Measurements from ENCODE around the gene ELFN2.

Gene ELFN2

DNA sequence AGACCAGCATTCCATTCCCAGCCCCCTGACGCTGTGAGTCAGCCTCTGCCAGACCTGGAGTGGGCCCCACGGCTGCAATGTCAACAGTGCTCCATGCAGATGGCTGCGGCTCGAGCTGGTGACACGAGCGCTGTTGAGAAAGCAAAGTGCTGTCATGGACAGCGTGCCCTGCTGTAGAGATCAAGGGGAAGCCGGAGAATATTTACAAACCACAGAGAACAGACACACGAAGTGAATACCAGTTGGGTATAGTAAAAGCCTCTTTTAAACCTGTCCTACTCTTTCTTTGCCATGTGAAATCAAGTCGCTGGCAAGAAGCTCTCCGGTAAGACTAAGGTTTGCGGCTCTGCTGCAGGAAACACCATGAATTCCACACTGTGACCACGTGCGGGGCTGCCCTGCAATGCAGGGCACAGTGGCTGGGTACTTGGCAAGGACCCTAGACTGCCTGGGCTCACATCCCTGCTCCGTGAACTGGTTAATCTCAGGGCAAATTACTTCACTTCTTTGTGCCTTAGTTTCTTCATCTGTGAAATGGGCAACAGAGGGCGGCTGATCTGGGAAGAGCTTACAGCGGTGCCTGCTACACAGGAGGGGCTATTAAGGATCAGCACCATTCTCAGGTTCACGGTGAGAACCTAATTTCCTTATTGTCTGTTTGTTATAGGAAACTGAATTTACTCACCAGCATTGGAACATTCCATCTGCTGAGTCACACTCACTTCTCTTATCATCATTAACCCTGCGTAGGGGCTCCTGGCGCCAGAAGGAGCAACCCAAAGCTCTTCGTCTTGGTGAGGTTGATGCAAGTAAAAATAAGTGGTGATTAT, 27.8 kb upstream of the ELFN2 start:
- peak; percentile 45 for DNase-seq

DNA sequence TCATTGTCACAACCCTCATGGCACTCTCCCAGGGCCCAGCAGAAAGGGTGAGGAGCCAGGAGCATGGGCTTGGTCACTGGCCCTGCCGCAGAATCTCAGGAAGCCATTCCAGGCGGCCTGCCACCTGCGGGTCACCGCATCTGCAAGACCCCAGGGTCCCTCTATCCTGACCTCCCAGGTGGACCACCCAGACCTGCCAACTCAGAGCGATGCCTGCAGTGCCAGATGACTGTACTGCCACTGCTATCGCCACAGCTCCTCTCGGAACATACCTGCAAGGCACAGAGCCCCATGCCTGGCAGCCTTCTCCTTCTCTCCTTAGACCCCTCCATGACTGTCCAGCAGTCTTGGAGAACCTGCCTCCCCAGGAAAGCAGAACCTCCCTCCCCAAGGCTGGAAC, 26.4 kb upstream of the ELFN2 start:
- no peak for DNase-seq

DNA sequence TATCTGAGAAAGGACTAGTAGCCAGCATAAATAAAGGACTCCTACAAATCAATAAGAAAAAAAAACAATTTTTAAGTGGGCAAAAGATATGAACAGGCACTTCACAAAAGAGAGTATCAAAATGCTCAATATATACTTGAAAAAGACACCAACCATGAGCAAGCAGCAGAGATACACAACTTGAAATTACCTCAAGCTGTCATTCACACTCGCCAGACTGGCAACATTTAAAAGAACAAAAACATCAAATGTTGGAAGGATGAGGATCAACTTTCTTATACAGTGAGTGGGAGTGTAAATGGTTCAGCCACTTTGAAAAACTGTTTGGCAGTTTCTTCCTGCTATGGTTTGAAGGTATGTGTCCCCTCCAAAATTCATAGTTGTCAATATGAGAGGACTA, 23.9 kb upstream of the ELFN2 start:
- DNase-seq: no peak

DNA sequence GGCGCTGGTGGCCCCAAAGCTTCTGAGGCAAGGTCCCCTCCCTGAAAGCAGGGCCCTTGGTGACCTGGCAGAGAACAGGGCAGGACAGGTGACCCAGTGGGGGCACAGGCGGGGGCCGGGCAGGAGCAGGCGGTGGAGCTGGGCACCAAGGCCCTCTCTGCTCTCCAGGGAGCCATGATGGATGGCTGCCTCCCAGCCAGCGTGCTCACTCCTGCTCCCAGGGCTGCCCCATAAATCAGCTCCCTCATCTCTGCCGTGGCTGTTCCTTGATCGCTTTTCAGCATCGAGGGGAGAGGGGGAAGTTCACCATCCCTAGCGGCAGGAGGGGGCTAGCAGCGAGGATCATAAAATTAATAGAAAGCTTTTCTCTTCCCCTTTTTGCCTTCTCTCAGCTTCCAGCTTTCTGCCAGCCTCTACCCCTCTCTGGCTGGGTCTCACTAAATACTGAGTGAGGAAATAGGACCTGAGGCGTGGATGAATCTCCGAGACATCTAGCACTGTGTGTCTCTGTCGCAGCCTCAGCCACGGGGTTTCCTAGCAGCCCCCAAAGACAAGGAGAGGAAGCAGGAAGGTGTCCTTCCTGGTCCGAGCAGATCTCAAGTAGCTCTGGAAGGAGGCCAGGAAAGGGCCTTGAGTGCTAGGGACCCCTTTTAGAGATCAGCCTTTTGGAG, 22.2 kb upstream of the ELFN2 start:
- no peak for DNase-seq

DNA sequence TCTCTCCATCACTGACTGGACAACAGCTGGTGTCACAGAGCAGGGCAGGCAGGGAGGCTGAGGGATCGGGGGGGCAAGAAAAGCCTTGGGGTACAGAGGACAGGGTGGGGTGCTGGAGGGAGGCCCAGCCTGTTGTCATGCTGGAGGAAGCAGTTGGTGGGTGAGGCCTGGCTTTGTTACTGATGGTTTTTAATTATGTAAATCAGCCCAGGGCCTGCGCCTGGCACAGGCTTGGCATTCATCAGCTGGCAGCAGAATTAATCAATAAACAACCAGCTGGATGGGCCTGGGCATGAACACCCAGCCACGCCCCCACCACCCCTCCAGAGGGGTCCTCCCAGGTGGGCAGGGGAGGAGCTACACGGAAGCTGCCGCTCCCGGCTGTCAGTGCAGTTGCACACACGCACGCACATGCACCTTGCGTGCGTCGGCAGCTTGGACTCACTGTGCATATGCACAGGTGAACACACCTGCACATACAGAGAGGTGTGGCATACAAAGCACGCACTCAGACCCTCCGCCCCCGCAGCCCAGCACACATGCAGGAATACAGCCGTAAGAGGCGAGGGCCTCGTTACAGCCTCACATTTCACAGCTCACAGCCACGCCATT, 21.3 kb upstream of the ELFN2 start:
- DNase-seq: no peak

DNA sequence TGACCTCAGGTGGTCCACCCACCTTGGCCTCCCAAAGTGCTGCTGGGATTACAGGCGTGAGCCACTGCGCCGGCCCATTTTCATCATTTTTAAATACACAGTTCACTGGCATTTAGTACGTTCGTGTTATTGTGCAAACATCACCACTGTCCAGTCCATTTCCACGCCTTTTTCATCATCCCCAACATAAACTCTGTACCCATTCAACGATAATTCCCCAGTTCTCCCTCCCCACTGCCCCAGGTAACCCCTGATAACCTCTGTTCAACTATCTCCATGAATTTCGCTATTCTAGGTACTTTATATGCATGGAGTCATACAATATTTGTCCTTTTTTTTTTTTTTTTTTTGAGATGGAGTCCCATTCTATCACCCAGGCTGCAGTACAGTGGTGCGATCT, 18.2 kb upstream of the ELFN2 start:
- DNase-seq: no peak

DNA sequence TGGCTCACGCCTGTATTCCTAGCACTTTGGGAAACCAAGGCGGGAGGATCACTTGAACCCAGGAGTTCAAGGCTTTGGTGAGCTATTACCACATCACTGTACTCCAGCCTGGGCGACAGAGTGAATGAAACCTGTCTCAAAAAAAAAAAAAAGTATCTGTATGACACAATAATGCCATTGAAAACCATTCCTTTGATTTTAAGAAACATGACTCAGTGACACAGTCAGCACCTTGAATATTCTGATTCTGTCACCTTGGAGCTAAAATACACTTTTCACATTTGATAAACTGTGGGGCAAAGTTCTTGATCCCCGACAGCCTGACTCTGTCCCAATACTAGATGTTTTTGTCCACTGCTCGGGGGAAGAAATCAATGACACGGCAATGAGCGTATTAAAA, 16.7 kb upstream of the ELFN2 start:
- DNase-seq: no peak

DNA sequence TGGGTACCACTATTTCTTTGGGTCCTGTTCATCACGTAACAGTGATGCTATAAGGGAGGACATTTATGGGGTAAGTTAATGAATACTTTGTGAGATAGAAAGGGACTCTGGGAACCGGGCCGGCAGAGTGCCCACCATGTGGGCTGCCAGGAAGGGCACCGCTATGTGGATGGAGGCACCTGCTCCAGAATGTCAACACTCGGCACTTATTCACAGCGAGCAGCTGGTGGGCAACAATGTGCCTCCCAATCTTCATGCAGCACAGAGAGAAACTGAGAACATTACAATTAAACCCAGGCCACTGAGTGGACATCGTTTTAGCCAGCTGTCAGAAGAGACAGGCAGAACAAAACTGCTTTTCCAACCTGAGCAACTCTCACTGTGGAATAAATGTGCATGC, 15.8 kb upstream of the ELFN2 start:
- no peak for DNase-seq

DNA sequence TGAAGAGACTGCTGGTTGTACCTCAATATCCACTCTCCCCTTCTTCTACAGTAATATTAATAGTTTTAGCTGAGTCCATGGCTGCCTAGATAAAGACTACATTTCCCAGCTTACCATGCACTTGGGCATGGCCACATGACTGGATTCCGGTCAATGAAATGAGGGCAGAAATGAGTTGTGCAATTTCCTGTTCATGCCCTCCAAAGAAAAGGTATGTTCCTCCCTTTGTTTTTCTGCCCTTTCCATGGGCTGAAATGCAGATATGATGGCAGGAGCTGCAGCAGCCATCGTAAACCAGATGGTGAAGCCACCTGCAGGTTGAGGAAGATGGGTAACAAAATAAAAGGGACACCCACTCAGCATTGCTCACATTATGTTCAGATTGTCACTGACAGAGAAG, 15.3 kb upstream of the ELFN2 start:
- no peak for DNase-seq

DNA sequence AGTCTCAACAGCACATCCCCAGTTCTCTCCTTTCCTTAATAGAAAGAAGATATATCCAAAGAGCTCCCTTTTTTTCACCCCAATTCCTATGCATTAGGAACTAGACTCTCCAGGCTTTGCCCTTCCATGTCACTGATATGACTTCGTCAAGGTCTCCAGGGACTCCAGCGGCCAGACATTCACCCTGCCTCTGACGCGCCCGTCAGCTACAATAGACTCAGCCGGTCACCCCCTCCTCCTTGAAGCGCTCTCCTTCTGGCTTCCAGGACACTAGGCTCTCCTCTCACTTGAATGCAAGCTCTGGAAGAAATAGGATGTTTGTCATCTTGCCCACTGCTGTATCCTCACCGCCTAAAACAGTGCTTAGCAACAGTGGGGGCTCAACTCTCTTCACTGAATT, 14.9 kb upstream of the ELFN2 start:
- DNase-seq: no peak

DNA sequence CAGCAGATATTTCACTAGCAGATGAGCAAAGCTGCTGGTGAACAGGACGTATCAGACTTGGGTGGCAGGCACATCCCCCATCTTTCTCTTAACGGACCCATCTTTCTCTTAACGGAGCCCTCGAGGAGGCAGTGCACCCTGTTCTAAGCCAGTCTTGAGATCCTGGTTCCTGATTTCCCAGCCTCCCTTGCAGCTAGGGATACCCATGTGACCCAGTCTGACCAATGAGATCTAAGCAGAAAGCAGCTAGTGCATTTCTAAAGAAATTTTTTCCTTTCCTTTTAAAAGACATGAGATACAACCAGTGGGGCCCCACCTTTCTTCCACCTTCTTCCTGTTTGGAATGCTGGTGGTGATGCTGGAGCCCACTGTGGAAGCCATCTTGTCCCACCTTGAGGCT, 13.6 kb upstream of the ELFN2 start:
- DNase-seq: no peak

DNA sequence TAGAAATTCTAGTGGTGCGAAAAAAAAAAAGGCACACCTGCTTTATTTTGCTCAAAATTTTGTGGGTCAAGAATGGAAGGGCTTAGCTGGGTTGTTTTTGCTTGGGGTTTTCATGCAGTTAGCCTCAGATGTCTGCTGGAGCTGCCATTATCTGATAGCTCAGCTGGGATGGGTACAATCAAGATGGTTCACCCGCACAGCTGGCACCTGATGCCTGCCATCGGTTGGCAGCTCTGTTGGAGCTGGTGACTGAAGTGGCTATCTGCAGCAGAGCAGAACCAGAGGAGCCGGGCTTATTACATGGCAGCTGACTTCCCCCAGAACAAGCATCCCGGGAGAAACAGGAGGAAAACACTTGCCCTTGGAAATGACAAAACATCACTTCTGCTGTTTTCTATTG, 12.1 kb upstream of the ELFN2 start:
- DNase-seq: no peak

DNA sequence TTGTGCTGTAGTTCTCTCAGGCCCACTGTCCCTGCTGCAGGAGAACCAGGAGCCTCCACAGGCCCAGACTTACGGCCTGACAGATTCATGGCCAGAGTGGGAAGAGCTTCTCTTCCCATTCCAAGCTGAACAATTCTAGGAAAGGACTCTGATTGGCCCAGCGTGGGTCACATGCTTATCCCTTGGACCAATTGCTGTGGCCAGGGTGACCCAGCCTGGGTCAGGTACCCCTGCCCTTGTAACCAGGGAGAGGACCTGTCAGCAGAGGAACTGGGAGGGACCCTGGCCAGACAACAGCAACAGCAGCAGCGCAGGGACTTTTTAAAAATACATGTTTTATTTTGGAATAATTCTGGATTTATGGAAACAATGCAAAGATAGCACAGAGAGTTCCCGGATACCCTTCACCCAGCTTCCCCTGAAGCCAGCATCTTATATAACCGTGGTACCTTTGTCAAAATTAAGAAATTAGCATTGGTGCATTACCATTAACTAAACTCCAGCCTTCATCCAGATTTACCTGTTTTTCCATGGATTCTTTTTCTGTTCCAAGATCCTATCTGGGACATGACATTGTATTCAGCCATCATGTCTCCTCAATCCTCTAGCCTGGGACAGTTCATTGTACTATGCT, 8.8 kb upstream of the ELFN2 start:
- DNase-seq: no peak

DNA sequence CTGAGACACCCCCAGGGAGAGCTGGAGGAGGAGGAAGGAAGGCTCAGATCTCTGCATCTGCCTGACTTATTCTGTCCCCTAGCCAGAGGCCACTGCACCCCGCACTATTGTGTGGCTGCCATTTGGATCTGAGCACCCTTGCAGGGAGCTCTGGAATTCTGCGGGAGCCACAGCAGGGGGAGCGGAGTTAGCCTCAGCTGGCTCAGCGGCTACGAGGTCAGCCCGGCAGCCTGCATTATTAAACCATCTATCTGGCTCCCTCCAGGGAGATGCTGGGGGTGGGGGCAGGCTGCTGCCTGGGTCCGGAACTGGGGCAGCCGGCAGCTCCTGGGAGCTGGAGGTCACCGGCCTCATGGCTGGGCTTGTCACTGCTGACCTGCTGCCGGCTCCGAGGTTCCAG, 6.5 kb upstream of the ELFN2 start:
- DNase-seq: no peak

DNA sequence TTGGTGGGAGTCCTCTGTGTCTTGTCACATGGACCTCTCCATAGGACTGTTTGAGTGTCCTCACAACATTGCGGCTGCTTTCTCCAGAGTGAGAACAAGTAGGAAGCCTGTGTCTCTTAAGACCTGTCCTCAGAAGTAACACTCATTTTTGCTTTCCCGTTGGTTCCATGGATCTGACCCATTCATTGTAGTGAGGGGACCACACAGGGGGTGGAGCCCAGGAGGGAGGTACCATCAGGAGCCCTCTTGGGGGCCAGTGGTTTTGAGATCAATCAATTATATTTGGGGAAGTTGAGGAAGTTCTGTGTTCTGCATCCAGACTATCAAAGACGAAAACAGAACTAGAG, 5.4 kb upstream of the ELFN2 start:
- no peak for DNase-seq

DNA sequence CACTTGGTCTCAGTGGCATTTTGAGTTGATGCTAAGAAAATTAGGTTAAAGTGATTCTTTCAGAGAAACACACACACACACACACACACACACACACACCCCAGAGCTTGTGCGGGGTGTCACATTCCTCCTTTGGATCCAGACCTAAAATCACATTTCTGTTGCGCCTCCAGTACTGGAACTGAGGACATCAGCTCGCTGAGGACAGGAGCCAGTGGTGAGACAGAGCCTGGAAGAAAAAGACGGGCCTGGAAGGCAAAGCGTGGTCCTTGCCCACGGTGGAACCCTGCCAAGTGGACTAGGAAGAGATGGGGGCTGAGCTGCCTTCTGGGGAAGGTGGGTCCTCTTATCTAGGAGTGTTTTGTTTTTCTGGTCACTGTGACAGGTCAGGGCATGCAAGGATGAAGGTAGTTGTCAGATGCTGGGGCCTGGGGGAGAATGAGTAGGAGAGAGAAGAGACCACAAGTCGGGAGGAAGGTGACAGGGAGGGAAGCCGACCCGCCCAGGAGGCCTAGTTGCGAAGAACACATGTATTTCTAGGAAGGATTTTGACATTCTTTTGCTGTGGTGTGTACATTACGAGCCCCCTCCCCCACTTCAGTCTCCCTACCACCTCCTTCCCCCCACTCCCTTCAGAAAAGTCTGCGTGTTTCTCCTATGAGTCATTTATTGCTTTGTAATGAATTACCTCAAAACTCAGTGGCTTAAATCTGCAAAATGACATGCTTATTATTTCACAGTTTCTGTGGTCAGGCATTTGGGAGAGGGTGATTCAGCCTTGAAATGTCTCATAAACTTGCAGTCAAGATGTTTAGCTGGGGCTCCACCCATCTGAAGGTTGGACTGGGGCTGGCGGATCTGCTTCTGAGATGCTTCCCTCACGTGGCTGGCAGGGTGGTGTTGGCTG, 4.8 kb upstream of the ELFN2 start:
- DNase-seq: peak; percentile 89

DNA sequence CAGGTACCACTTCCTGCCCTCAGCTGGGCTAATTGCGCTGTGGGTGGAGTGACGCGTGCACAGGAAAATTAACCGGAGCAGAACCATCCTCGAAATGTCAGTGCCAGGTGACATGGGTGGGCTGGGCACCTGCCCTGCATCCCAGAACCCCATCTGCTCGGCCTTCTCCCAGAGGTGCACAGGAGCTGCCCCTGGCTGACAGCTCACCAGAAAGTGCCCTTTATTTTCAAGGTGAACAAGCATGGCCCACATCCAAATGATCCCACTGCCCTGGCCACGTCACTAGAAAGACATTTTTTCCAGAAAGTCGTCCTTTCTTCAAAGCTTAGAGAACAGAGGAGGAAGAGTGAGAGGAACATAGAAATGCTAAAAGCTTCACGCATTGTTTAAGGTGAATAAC, 4.1 kb upstream of the ELFN2 start:
- peak; percentile 10 for DNase-seq

DNA sequence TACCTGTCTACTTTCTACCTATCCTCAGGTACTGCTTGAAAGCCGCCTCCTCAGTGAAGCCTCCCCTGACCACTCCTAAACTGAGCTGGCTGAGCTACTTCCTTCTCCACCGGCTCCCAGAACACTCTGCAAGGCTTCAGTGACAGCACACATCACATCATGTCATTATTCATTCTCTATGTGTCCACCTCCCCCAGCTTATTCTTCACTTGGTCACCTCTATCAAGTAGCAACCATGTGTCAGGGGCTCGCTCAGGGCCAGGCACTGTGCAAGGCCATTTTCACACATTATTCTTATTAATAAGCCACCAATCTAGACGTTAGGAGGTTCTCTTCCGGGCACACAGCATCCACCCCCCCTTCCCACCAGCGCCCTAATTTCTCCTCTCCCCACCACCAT, 3.7 kb upstream of the ELFN2 start:
- DNase-seq: no peak

DNA sequence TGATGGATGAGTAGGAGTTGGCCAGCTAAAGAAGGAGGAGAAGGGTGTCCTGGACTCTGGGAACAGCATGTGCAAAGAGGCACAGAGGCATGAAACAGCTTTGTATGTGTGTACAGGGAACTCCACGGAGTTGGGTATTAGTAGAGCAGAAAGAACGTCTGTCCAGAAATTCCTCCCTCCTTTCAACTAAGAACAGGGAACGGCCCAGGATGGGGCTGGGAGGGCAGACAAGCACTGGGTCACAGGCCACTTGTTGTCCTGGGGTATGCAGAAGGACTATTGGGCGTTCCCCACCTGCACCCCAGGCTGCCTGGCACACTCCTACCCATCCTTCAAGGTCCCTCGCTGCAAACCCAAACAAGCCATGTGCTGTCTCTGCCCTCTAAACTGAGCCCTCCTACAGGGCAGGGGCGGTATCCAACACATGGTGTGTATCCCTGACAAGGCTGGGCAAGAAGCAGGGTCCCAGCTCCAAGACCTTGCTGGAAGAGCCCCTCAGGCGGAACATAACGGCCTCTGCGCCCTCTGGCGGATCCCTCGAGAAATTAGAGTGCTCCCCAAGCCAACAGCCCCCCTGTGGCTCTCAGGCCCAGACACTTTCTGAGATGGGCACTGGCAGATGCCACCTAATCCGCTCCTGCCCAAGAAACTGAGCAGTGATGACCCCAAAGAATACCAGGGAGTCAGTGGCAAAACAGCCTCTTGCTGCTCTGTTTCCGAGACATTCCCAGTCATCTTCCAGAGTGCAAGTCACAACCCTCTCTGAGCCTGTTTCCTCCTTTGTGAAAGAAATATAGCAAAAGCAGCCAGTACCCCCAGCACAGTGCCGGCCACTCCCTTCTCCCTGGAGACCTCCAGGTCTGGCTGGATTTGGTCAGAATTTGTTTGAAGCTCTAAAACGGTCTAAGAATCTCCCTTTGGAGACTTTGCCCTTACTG, 1.6 kb upstream of the ELFN2 start:
- no peak for DNase-seq

DNA sequence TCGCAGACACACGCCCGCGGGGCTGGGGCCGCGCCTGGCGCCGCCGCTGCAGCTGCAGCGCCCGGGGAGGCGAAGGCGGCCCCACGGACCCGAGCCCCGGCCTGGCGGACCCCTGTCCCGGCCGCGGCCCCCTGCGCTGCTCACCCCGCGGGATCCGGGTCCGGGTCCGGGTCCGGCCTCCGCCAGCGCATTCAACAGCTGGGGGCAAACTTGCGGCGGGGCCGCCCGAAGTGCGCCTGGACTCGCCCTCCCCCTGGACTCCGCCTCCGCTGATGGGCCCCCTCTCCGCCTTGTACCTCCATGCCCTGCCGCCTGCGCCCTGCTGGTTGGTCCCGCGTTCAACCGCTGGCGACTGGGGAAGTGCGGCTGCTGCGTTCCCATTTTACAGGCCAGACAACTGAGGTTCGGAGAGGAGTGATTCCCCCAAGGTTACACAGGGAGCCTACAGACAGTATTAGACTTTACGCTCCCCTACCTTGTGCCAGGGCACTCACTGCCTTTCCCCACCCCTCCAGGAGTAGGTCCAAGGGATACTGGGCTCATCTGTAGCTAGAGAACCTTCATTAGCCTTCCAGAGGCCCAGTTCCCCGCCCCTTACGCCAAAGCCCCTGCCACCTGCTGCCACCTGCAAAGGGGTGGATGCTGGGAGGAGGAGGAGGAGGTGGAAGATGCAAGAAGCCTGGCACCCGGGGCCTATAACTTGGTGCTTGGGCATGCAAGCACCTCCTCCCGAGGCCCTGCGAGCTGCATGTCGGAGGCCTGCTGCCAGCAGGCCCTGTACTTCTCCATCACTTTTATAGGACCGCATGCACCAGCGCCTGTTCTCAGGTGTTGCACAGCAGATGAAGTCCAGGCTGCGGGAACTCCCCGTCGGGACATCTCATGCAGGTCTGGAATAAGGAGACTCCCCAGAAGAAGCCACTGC, 694 bp upstream of the ELFN2 start:
- DNase-seq: no peak

All from T1000 (cell line).